SK-N-SH treated with all-trans-retinoic acid at 6 μM for 48 hours (cell line): ENCODE measurements around the gene PEX16.

ENCODE experiments used
- ARNTL ChIP-seq: fragments of 450-650 bp; formaldehyde crosslinking; IDR thresholded peaks from 2 replicates; pipeline ENCODE4 v1.5.0; 2020; ENCODE audit warnings: low read depth, mild to moderate bottlenecking, moderate library complexity, borderline replicate concordance
- BACH2 ChIP-seq: fragments of 250-450 bp; sonication (Bioruptor Pico); IDR thresholded peaks from 2 replicates; pipeline ENCODE4 v1.9.0; 2021; ENCODE audit warnings: mild to moderate bottlenecking, borderline replicate concordance
- CSRNP3 ChIP-seq: fragments of 250-450 bp; sonication (Bioruptor Pico); IDR thresholded peaks from 2 replicates; pipeline ENCODE4 v1.5.1; 2021; ENCODE audit warnings: mild to moderate bottlenecking, moderate library complexity
- GLIS3 ChIP-seq: fragments of 250-450 bp; sonication (Bioruptor Pico); IDR thresholded peaks from 2 replicates; pipeline ENCODE4 v1.5.0; 2020; ENCODE audit warnings: mild to moderate bottlenecking, moderate library complexity
- PATZ1 ChIP-seq: fragments of 250-450 bp; sonication (Bioruptor Pico); IDR thresholded peaks from 2 replicates; pipeline ENCODE4 v1.8.0; 2020; ENCODE audit warnings: mild to moderate bottlenecking, moderate library complexity, borderline replicate concordance
- POU6F1 ChIP-seq: fragments of 250-450 bp; sonication (Bioruptor Pico); IDR thresholded peaks from 2 replicates; pipeline ENCODE4 v1.8.0; 2021; ENCODE audit warnings: low read depth, mild to moderate bottlenecking, moderate library complexity, borderline replicate concordance
- RARB ChIP-seq: fragments of 250-450 bp; sonication (Bioruptor Pico); IDR thresholded peaks from 2 replicates; pipeline ENCODE4 v1.8.0; 2021; ENCODE audit warnings: mild to moderate bottlenecking, moderate library complexity
- SNAI2 ChIP-seq: fragments of 250-450 bp; sonication (Bioruptor Pico); IDR thresholded peaks from 2 replicates; pipeline ENCODE4 v1.5.0; 2020; ENCODE audit warnings: mild to moderate bottlenecking, moderate library complexity
- ZFP30 ChIP-seq: fragments of 450-650 bp; formaldehyde crosslinking; IDR thresholded peaks from 2 replicates; pipeline ENCODE4 v1.5.0; 2022; ENCODE audit warnings: mild to moderate bottlenecking, moderate library complexity
- ZNF8 ChIP-seq: fragments of 450-650 bp; formaldehyde crosslinking; IDR thresholded peaks from 2 replicates; pipeline ENCODE4 v1.5.0; 2020; ENCODE audit warnings: mild to moderate bottlenecking, moderate library complexity

- TF ChIP-seq POU6F1 (CRISPR knock-in tag): no peak
- TF ChIP-seq SNAI2: no peak
- no peak for TF ChIP-seq RARB (CRISPR knock-in tag)
- no peak for TF ChIP-seq CSRNP3
- TF ChIP-seq BACH2 (CRISPR knock-in tag): no peak
- no peak for TF ChIP-seq PATZ1
- TF ChIP-seq ZFP30 (CRISPR knock-in tag): no peak
- TF ChIP-seq ARNTL (CRISPR knock-in tag): no peak
- no peak for TF ChIP-seq GLIS3 (CRISPR knock-in tag)
- TF ChIP-seq ZNF8 (CRISPR knock-in tag): no peak
Observed at GRCh38 chr11:45927332-45927683, 9.6 kb upstream of the PEX16 start.
